GM12878 (cell line): Measurements from ENCODE around the gene EFNA3. TPM values are rescaled to one million over a fixed set of nuclear protein-coding genes. Genes with fewer than 3 reads are reported as not detected.
A peak's percentile ranks its signal among the peaks of the same experiment; 100 is the strongest.

Experiments
- ATAC-seq: fragments of 200-7000 bp; cut with Tn5 transposase; 3 replicates; pipeline ENCODE4 v1.9.1; 2020; ENCODE audit warnings: mild to moderate bottlenecking, moderate library complexity
- BruUV-seq: library from RNA; stranded (reverse); fragments of 400-500 nt; replicated peaks from 2 replicates; lab custom pipeline; 2021; lab: Mats Ljungman, UMichigan
- CTCF ChIA-PET: fragments of 300-600 bp; sonication (Branson Sonifier 250); formaldehyde crosslinking; extraction: SDS; loops from one replicate; lab custom pipeline; 2021; ENCODE audit warnings: inconsistent platforms; lab: Yijun Ruan, JAX
- POLR2A ChIA-PET: fragments of 350-600 bp; formaldehyde crosslinking; extraction: SDS; loops from one replicate; lab custom pipeline; 2021; ENCODE audit warnings: inconsistent platforms; lab: Charles Lee
- RAD21 ChIA-PET: fragments of 300-600 bp; sonication (Branson Sonifier 250); formaldehyde crosslinking; loops from one replicate; lab custom pipeline; 2023; ENCODE audit warnings: antibody characterized with exemption; ENCODE audit not compliant: unreplicated experiment; lab: Charles Lee
- SMC1A ChIA-PET: fragments of 300-600 bp; sonication (Branson Sonifier 250); formaldehyde crosslinking; loops from one replicate; lab custom pipeline; 2023; ENCODE audit not compliant: unreplicated experiment, uncharacterized antibody; lab: Charles Lee
- DNase-seq: peaks from one replicate; pipeline ENCODE4 v3.0.0-alpha.2; 2011; ENCODE audit warnings: low read depth, low spot score
- FAIRE-seq: peaks from 3 replicates; lab custom pipeline; 2011; peaks lifted over from hg19 to GRCh38; lab: Jason Lieb, UNC
- H2AFZ ChIP-seq: 2 replicates; pipeline ENCODE4 v1.6.0; 2011; ENCODE audit warnings: low read depth, low read length, control low read depth; ENCODE audit not compliant: control insufficient read depth
- H3K27ac ChIP-seq: 2 replicates; pipeline ENCODE4 v1.5.1; 2011; ENCODE audit warnings: control low read depth; ENCODE audit not compliant: control insufficient read depth, insufficient read depth
- H3K27me3 ChIP-seq, 2 experiments: replicated peaks in 1 of 2; 2 replicates each; pipeline versions ENCODE4 v1.6.0 to v1.6.1; 2011; ENCODE audit warnings: low read length in 1 of 2; ENCODE audit not compliant: control insufficient read depth in 2 of 2, insufficient read depth in 2 of 2
- H3K36me3 ChIP-seq, 2 experiments: 2 replicates each; pipeline ENCODE4 v1.5.1; 2011; ENCODE audit warnings: low read length in 1 of 2; ENCODE audit not compliant: control insufficient read depth in 2 of 2, insufficient read depth in 2 of 2
- H3K4me1 ChIP-seq: 2 replicates; pipeline ENCODE4 v1.6.1; 2011; ENCODE audit warnings: mild to moderate bottlenecking, low read length, moderate library complexity, mixed read lengths; ENCODE audit not compliant: control insufficient read depth, insufficient read depth
- H3K4me2 ChIP-seq: 2 replicates; pipeline ENCODE4 v1.6.0; 2011; ENCODE audit warnings: control low read depth; ENCODE audit not compliant: control insufficient read depth, insufficient read depth
- H3K4me3 ChIP-seq: fragments of 200-600 bp; sonication (generic); 2 replicates; pipeline ENCODE4 v1.5.1; 2016
- H3K79me2 ChIP-seq: 2 replicates; pipeline ENCODE4 v1.6.0; 2011; ENCODE audit warnings: low read length; ENCODE audit not compliant: control insufficient read depth, insufficient read depth
- H3K9ac ChIP-seq: 2 replicates; pipeline ENCODE4 v1.8.0; 2011; ENCODE audit warnings: low read length, control low read depth, mixed read lengths; ENCODE audit not compliant: control insufficient read depth, insufficient read depth
- H3K9me3 ChIP-seq: replicated peaks from 3 replicates; pipeline ENCODE4 v1.5.1; 2011; ENCODE audit warnings: mild to moderate bottlenecking, low read length; ENCODE audit not compliant: control insufficient read depth, insufficient read depth
- H4K20me1 ChIP-seq: 2 replicates; pipeline ENCODE4 v1.6.0; 2011; ENCODE audit not compliant: control insufficient read depth, insufficient read depth
- EZH2 ChIP-seq: IDR thresholded peaks from 2 replicates; pipeline ENCODE4 v1.6.1; 2012; ENCODE audit warnings: low read depth, mild to moderate bottlenecking, control low read depth, inconsistent platforms, low read length, borderline replicate concordance; ENCODE audit not compliant: control insufficient read depth
- FOS ChIP-seq: IDR thresholded peaks from 3 replicates; pipeline ENCODE4 v1.6.1; 2011; ENCODE audit warnings: borderline replicate concordance; ENCODE audit not compliant: insufficient read length; ENCODE audit errors: extremely low read depth
- GABPA ChIP-seq: IDR thresholded peaks from 2 replicates; pipeline ENCODE4 v1.6.1; 2014; ENCODE audit warnings: antibody characterized with exemption, low read depth, mild to moderate bottlenecking, inconsistent platforms
- JUND ChIP-seq: IDR thresholded peaks from 2 replicates; pipeline ENCODE4 v1.6.1; 2012; ENCODE audit warnings: low read depth, mild to moderate bottlenecking, low read length, improper control_type of control experiment, moderate library complexity
- NFYA ChIP-seq: IDR thresholded peaks from 2 replicates; pipeline ENCODE4 v1.6.1; 2011; ENCODE audit warnings: low read depth, mild to moderate bottlenecking, low read length, improper control_type of control experiment, borderline replicate concordance
- NKRF ChIP-seq: fragments of 450-650 bp; conservative IDR thresholded peaks from 2 replicates; pipeline ENCODE4 v1.6.1; 2017; ENCODE audit warnings: mild to moderate bottlenecking, moderate library complexity
- NR2F1 ChIP-seq: fragments of 450-650 bp; conservative IDR thresholded peaks from 2 replicates; pipeline ENCODE4 v1.6.1; 2017; ENCODE audit warnings: mild to moderate bottlenecking
- PBX3 ChIP-seq: IDR thresholded peaks from 2 replicates; pipeline ENCODE4 v1.6.1; 2011; ENCODE audit warnings: mild to moderate bottlenecking, low read depth, low read length, moderate library complexity; ENCODE audit not compliant: insufficient replicate concordance
- REST ChIP-seq: IDR thresholded peaks from 2 replicates; pipeline ENCODE4 v1.6.1; 2012; ENCODE audit warnings: mild to moderate bottlenecking, low read depth, low read length
- SIN3A ChIP-seq: IDR thresholded peaks from 2 replicates; pipeline ENCODE4 v1.6.1; 2012; ENCODE audit warnings: low read depth, low read length, improper control_type of control experiment
- SREBF1 ChIP-seq: IDR thresholded peaks from 2 replicates; pipeline ENCODE4 v1.6.1; 2012; ENCODE audit warnings: mild to moderate bottlenecking, low read length
- TAF1 ChIP-seq: IDR thresholded peaks from 2 replicates; pipeline ENCODE4 v1.6.1; 2011; ENCODE audit warnings: mild to moderate bottlenecking, low read depth, low read length, borderline replicate concordance
- WRNIP1 ChIP-seq: IDR thresholded peaks from 2 replicates; pipeline ENCODE4 v1.6.1; 2011; ENCODE audit warnings: low read depth, low read length, improper control_type of control experiment, borderline replicate concordance
- WGBS: methylation state at CpG from one replicate; pipeline ENCODE4 v1.1.6; 2016; ENCODE audit warnings: low lambda C conversion rate; ENCODE audit not compliant: insufficient replicate concordance, insufficient coverage; ENCODE audit errors: missing lambda C conversion rate; 5-methylcytosine and 5-hydroxymethylcytosine counted together
- in situ Hi-C: fragments of 300-500 bp; cut with MboI; formaldehyde crosslinking; loops from 9 replicates; pipeline ENCODE4 v1.14.3; 2018; ENCODE audit warnings: mixed read lengths
- intact Hi-C: fragments of 100-400 bp; cut with micrococcal nuclease; formaldehyde crosslinking; loops from one replicate; pipeline ENCODE4 v1.14.2; 2022; ENCODE audit not compliant: unreplicated experiment
- polyA plus RNA-seq, 11 experiments: library from polyadenylated mRNA; depleted of rRNA in 4 of 11; unstranded in 6 of 11; stranded (reverse) in 5 of 11; fragments of >200 nt; fragmentation: Nextera tagmentation in 4 of 11; fragmentation: Illumina TruSeq in 1 of 11; extraction: Ambion mirVana in 4 of 11; extraction: Trizol in 1 of 11; gene quantifications; 1 replicate in 1 of 11; 2 replicates in 10 of 11; pipeline versions ENCODE4 v1.2.1 to v1.2.3, GENCODE V29; 2011 to 2016; ENCODE audit warnings: inconsistent platforms in 2 of 11, missing spikeins in 2 of 11, low read depth in 1 of 11
- total RNA-seq, 4 experiments: library from RNA; depleted of rRNA in 3 of 4; stranded (reverse); fragments of >200 nt in 3 of 4; fragmentation: Illumina TruSeq in 1 of 4; extraction: Trizol in 1 of 4; gene quantifications; 2 replicates each; pipeline versions ENCODE4 v1.2.1 to v1.2.3, GENCODE V29; 2013 to 2021

The EFNA3 gene
- total and polyA plus RNA-seq, 10 of the 15 experiments (the other 5 are each of a cell fraction or from before 2014, with no cell fraction given), result 0.08 to 5.4 (median 1.1) TPM

GRCh38 chr1:155063550-155064110 lies 15.0 kb upstream of the EFNA3 start, which contains the start of gene EFNA4 (continued):
- TF ChIP-seq NKRF, result peak; percentile 80
- TF ChIP-seq NFYA, result no peak
- no peak for TF ChIP-seq JUND
- TF ChIP-seq EZH2, result no peak

- Histone ChIP-seq H3K9me3 (no peaks in the 10 kb centered on the region), H3K27me3 (no peaks in the 10 kb centered on the region), H3K4me1 (peaks cover 16% of the 10 kb centered on the region), H2AFZ (peak overlapping the region; percentile 51), H4K20me1 (no peaks in the 10 kb centered on the region), H3K9ac (peak overlapping the region; percentile 84; the same call in 1 of the 2 replicates), H3K36me3 (no peaks in the 10 kb centered on the region; a peak in 2 of 4 replicates), H3K4me3 (peak overlapping the region; percentile 95), H3K79me2 (no peaks in the 10 kb centered on the region), H3K4me2 (peak overlapping the region; percentile 96), H3K27ac (no peak overlapping the region)
- ATAC-seq (peak; percentile 31), DNase-seq (no peak), FAIRE-seq (peak; percentile 70)
- no TSS peak for BruUV-seq
- ChIA-PET SMC1A (interaction anchor here (1.1 to 1.8 kb wide), 8 partner anchors 9 to 395 kb away, joined by 3 to 14 read pairs (median 4); partner anchors contain the start of gene EFNA3), CTCF (interaction anchor here (1.2 to 15.5 kb wide), 8 partner anchors 11 to 103 kb away, joined by 3 to 195 read pairs (median 7); partner anchors contain the start of gene ADAM15), RAD21 (interaction anchor here (0.6 to 4.7 kb wide), 9 partner anchors 12 to 504 kb away, joined by 3 to 63 read pairs (median 3); partner anchors contain the start of genes EFNA3 and KRTCAP2), POLR2A (interaction anchor here (0.6 to 1.5 kb wide), 8 partner anchors 11 to 125 kb away, joined by 3 to 12 read pairs (median 4); no protein-coding TSS in a partner anchor)
- intact Hi-C loops (loop anchor here (5.0 kb wide), 3 partner anchors 92 to 397 kb away; partner anchors contain the start of genes CKS1B and SHC1), in situ Hi-C loops (loop anchor here (5.0 kb wide), 1 partner anchor 502 kb away; no protein-coding TSS in a partner anchor)
- WGBS, result 7% methylated on average over 14 of the region's 14 CpGs
- TF ChIP-seq FOS (no peak), REST (no peak), GABPA (no peak), PBX3 (no peak), NR2F1 (peak; percentile 52; the same call in 1 of the 2 replicates), TAF1 (no peak), WRNIP1 (no peak), SREBF1 (no peak), SIN3A (no peak)
Measured at GRCh38 chr1:155064111-155064831, 14.4 kb upstream of the EFNA3 start.
